Breast epithelium (tissue), 4 donors: ENCODE results near the gene KITLG. TPM values are rescaled to one million over a fixed set of nuclear protein-coding genes. Genes with fewer than 3 reads are reported as not detected.

Experiments used
- DNase-seq, 2 donors: peaks; one replicate each; pipeline ENCODE4 v3.0.0-alpha.2; 2019; ENCODE audit warnings: low spot score in 2 of 2
- H3K27ac ChIP-seq, 2 donors: fragments of 200-600 bp; sonication (generic) in 1 of 2; one replicate each; pipeline ENCODE4 v1.5.1; 2016 to 2019; ENCODE audit warnings: mild to moderate bottlenecking in 1 of 2
- H3K27me3 ChIP-seq, 2 donors: fragments of 200-600 bp; sonication (generic) in 1 of 2; one replicate each; pipeline versions ENCODE4 v1.5.1 to v1.6.0; 2017 to 2019; ENCODE audit warnings: control low read depth in 1 of 2, mild to moderate bottlenecking in 1 of 2
- H3K36me3 ChIP-seq: fragments of 200-600 bp; one replicate; pipeline ENCODE4 v1.5.1; 2019
- H3K4me1 ChIP-seq, 2 donors: fragments of 200-600 bp; sonication (generic); one replicate each; pipeline ENCODE4 v1.5.1; 2016 to 2019; ENCODE audit warnings: control low read depth in 1 of 2
- H3K4me3 ChIP-seq, 3 donors: fragments of 200-600 bp; sonication (generic); 1 replicate in 2 of 3; 2 replicates in 1 of 3; pipeline ENCODE4 v1.5.1; 2016 to 2019; ENCODE audit warnings: mild to moderate bottlenecking in 3 of 3, moderate library complexity in 2 of 3
- H3K9me3 ChIP-seq, 2 donors: fragments of 200-600 bp; sonication (generic) in 1 of 2; one replicate each; pipeline ENCODE4 v1.5.1; 2016 to 2019; ENCODE audit warnings: control low read depth in 1 of 2
- CTCF ChIP-seq, 3 donors: fragments of 450-650 bp; IDR thresholded peaks; one replicate each; pipeline ENCODE4 v1.5.1; 2016 to 2017; ENCODE audit warnings: antibody characterized with exemption in 3 of 3, mild to moderate bottlenecking in 3 of 3, moderate library complexity in 3 of 3
- POLR2A ChIP-seq: fragments of 450-650 bp; IDR thresholded peaks from one replicate; pipeline ENCODE4 v1.6.1; 2016; ENCODE audit warnings: antibody characterized with exemption, mild to moderate bottlenecking, moderate library complexity
- POLR2AphosphoS5 ChIP-seq, 3 donors: sonication (generic); formaldehyde crosslinking; IDR thresholded peaks; one replicate each; pipeline ENCODE4 v1.6.1; 2017; ENCODE audit warnings: antibody characterized with exemption in 3 of 3
- intact Hi-C: fragments of 100-400 bp; cut with DNase I; formaldehyde crosslinking; loops from one replicate; pipeline ENCODE4 v1.15.1; 2023; ENCODE audit warnings: low total_unique reads
- total RNA-seq, 3 donors: library from RNA; depleted of rRNA; stranded (reverse); fragments of >200 nt; gene quantifications; one replicate each; pipeline ENCODE4 v1.1.0, GENCODE V29; 2016

KITLG gene
- total RNA-seq, 3 donors from 2014 or later: 18.4 to 31.8 (median 26.5) TPM

GRCh38 chr12:88445705-88446394 is 134.4 kb downstream of the KITLG start:
- TF ChIP-seq POLR2AphosphoS5 (IDR thresholded peaks at IDR 0.05) (no peak), CTCF (IDR thresholded peaks at IDR 0.05) (no peak), POLR2A (no peak)
- Histone ChIP-seq H3K27ac (no peak overlapping the region), H3K9me3 (peaks cover 0 to 3% of the 10 kb centered on the region in 2 donors), H3K36me3 (no peaks in the 10 kb centered on the region), H3K4me1 (no peaks in the 10 kb centered on the region), H3K4me3 (no peak overlapping the region), H3K27me3 (no peaks in the 10 kb centered on the region)
- DNase-seq: no peak
- intact Hi-C loops: no loop called here

- H3K9me3 ChIP-seq: peaks cover 0 to 3% of the 10 kb centered on the region in 2 donors
- no peaks in the 10 kb centered on the region for H3K36me3 ChIP-seq
- no peaks in the 10 kb centered on the region for H3K27me3 ChIP-seq
- no peak for DNase-seq
- no peaks in the 10 kb centered on the region for H3K4me1 ChIP-seq
- H3K4me3 ChIP-seq: no peak overlapping the region
- intact Hi-C loops: no loop called here
- H3K27ac ChIP-seq: no peak overlapping the region
- no peak for TF ChIP-seq POLR2AphosphoS5 (IDR thresholded peaks at IDR 0.05)
- TF ChIP-seq POLR2A: no peak
- TF ChIP-seq CTCF (IDR thresholded peaks at IDR 0.05): no peak
These were observed 135.8 kb downstream of the KITLG start for GRCh38 chr12:88444481-88444880.
